SK-MEL-5 (cell line): ENCODE results near the gene HP. TPM values are rescaled to one million over a fixed set of nuclear protein-coding genes. Genes with fewer than 3 reads are reported as not detected.
"Not testable (repeated sequence)": the region's sequence is repeated elsewhere in the genome, so short reads cannot be mapped to it uniquely, and the experiment has no call there.

ENCODE experiments used
- DNase-seq: peaks from one replicate; pipeline ENCODE4 v3.0.0-alpha.2; 2016; ENCODE audit warnings: low read depth, low spot score
- in situ Hi-C: cut with HindIII; loops from 2 replicates; pipeline ENCODE4 v1.10.0; 2016; ENCODE audit warnings: low sequenced_read_pairs, high pct_unique_total_duplicates, low pct_unique_long_range_greater_than_20kb
- total RNA-seq: library from RNA; depleted of rRNA; stranded (reverse); fragments of >200 nt; shearing (Covaris generic); gene quantifications from 2 replicates; pipeline ENCODE4 v1.2.3, GENCODE V29; 2014

The HP gene
- total RNA-seq, 1 experiment from 2014 or later, result not detected

DNA sequence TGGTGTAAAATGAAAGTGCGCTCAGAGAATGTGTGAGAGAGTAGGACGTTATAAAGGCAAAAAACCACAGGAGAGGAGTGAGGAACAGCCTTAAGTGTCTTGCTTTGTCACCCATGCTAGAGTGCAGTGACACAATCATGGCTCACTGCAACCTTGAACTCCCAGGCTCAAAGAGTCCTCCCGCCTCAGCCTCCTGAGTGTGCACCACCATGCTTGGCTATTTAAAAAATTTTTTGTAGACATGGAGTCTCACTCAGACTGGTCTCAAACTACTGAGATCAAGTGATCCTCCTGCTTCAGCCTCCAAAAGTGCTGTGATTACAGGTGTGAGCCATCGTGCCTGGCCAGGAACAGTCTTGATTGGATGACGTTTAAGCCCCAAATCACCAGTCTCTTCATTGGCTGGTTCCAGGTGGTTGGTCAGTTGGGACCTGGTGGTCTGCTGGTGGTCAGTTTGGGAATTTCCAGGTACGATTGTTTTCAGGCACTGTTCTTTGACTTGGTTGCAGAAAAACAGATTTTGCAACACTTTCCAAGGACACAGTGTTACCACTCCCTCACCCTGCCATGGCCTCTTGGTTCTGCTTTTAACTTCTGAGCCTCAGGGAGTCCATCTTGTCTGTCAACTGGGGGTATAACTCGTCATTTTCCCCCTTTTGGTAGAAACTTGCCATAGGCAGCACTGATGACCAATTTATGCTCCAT lies 24.6 kb upstream of the HP start:
- no peak for DNase-seq
- in situ Hi-C loops, result no loop called here

GRCh38 chr16:72033437-72033836 lies 20.9 kb upstream of the HP start:
- DNase-seq, result no peak
- in situ Hi-C loops, result no loop called here

GRCh38 chr16:72036098-72036497 lies 18.2 kb upstream of the HP start:
- peak; percentile 21 for DNase-seq
- in situ Hi-C loops, result no loop called here

DNA sequence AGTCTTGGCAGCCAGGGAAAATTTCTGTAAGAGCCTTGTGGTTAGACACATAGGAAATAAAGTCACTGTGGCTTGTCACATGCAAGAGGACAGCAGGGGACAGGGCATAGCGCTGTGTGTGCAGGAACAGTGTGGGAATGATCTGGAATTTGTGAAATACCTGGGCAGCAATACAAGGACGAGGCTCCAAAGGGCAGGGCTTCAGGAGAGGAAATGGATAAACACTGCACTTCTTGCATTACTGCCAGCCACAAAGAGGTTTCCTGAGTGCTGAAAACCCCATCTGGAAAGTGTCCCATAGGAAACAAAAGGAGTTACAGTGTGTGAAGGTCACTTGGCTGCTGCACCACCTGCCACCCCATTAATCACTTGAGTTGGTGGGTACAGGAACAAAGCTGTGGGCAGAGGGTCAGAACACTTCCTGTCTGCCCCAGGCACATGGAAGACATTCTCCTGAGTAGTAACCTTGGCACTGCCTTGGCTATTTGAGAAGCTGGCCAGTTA lies 12.1 kb upstream of the HP start:
- in situ Hi-C loops, result no loop called here
- peak; percentile 44 for DNase-seq

DNA sequence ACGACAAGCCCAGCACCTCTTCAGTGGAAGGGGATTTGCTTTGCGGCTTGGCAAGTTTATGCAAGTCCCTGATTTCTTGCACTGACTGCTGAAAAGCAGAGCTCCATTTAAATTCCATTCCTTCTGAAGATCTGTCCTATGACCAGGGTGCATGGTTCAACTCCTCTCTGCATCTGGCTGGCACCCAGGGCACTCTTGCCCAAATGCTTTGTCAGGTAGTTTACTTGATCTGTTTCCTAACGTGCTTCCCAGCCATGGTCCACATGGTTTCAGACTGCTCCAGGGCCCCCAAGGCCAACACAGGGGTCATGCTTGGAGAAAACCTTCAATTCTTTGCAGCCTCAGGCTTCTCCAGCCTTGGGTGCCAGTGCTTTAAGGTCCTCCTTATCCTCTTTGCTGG lies 11.2 kb upstream of the HP start:
- no peak for DNase-seq
- in situ Hi-C loops, result no loop called here

DNA sequence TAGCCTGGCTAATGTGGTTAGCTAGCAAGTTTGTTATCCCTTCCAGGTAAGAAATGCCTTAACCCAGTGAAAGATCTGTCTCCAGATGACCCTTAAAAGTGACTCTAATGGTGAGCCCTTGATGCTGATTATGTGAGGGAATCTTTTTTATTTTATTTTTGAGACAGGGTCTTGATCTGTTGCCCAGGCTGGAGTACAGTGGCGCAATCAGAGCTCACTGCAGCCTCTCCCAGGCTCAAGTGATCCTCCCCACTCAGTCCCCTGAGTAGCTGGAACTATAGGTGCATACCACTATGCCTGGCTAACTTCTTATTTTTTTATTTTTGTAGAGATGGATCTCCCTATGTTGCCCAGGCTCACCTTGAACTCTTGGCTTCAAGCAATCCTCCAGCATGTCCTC lies 10.8 kb upstream of the HP start:
- in situ Hi-C loops, result no loop called here
- no peak for DNase-seq

GRCh38 chr16:72044296-72044695 lies 10.0 kb upstream of the HP start:
- in situ Hi-C loops, result no loop called here
- no peak for DNase-seq

GRCh38 chr16:72044825-72045359 lies 9.4 kb upstream of the HP start:
- in situ Hi-C loops, result no loop called here
- DNase-seq, result no peak

DNA sequence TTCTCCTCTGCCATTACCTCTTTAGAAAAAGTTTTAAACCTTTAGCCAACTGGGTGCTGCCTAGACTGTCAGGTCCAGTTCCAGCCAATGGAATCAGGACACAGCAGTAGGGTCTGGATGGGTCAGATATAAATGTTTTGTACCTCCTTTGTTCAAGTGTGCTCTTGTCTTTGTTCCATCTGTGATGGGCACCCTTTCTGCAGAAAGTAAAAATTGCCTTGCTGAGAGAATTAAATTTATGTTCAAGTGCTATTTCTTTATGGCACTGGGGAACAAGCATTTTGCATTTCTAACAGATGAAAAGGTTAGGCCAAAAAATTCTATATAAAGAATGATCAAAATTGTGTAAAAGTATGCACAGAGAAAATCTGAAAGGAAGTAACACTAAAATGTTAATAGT lies 5.2 kb upstream of the HP start:
- in situ Hi-C loops, result no loop called here
- no peak for DNase-seq

DNA sequence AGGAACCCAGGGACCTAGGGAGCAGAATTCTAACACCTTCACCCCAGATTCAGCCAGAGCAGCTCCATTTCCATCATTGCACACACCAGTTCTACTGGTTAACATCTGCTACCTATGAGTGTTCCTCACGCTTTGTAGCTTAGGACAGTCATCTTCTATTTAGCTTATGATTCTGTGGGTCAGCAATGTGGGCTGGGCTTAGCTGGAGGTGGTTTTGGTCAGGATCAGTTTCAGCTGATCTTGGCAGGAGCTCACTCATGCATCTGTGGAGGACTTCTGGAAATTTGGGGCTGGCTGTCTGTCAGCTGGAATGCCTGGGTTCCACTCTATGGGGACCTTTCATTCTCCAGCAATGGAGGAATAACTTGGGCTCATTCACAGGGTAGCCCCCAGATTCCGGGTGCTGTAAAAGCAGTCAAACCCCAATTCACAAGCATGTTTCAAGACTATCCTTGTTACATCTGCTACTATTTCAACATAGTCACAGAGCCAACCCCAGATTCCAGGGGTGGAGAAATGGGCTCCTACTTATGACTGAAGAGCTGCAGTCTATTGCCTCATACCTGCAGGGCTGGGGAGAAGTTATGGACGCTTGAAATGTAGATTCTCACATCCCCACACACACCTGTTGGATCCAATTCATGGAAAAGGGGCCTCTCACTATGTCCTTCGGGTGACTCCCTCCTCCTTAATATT lies 3.4 kb upstream of the HP start:
- no peak for DNase-seq

GRCh38 chr16:72051818-72052217 lies 2.5 kb upstream of the HP start:
- in situ Hi-C loops, result no loop called here
- DNase-seq, result no peak

More for the DNA sequence above, 3.4 kb upstream of the HP start:
- in situ Hi-C loops, result no loop called here

- in situ Hi-C loops, result no loop called here
- no peak for DNase-seq
Observed at GRCh38 chr16:72055911-72056310, 1.6 kb downstream of the HP start.

DNA sequence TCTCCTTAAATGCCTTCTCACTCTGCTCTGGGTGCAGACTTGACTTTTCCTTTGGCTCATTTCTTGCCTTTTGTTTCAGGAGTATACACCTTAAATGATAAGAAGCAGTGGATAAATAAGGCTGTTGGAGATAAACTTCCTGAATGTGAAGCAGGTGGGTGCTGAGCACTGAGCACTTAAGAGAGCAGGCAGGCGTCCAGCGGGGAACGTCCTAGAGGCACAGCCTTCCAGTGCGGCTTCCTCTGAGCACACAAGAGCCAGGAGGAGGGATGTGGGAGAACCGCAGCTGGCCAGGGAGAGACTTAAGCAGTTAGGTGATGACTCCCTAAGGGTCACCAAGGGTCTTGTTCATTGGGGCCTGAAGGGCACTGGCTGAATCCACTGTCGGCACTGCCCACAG lies 3.0 kb downstream of the HP start:
- in situ Hi-C loops, DNase-seq: not testable (repeated sequence)

DNA sequence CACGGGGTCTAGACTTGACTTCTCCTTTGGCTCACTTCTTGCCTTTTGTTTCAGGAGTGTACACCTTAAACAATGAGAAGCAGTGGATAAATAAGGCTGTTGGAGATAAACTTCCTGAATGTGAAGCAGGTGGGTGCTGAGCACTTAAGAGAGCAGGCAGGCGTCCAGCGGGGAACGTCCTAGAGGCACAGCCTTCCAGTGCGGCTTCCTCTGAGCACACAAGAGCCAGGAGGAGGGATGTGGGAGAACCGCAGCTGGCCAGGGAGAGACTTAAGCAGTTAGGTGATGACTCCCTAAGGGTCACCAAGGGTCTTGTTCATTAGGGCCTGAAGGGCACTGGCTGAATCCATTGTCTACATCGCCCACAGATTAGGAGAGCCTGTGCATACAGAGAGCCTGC lies 4.8 kb downstream of the HP start:
- in situ Hi-C loops, DNase-seq: not testable (repeated sequence)

DNA sequence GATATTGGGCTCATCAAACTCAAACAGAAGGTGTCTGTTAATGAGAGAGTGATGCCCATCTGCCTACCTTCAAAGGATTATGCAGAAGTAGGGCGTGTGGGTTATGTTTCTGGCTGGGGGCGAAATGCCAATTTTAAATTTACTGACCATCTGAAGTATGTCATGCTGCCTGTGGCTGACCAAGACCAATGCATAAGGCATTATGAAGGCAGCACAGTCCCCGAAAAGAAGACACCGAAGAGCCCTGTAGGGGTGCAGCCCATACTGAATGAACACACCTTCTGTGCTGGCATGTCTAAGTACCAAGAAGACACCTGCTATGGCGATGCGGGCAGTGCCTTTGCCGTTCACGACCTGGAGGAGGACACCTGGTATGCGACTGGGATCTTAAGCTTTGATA lies 6.1 kb downstream of the HP start:
- in situ Hi-C loops, result no loop called here
- no peak for DNase-seq

- in situ Hi-C loops, result no loop called here
- no peak for DNase-seq
Observed at GRCh38 chr16:72061564-72061963, 7.3 kb downstream of the HP start.

DNA sequence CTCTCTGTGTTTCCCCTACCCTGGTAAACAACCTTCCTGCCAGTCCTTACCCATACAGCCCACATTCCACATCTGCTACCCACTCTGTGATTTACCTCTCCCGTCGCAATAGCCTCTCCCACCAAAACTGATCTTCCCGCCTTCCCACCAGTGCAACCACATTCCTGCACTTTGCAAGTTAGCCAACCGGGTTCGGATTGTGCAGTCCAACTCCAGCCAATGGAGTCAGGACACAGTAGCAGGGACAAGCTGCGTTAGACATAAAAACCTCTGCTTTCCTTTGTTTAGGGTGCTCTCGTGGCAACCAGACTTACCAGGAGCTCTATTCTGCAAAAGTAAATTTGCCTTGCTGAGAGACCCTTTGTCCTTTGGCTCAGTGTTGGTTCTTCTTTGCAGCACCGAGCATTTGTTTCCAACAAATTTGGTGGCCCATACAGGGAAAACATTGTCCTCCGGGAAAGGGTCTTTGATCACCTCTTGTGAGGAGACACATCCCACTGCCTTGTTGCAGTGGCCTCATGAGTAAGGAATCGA lies 10.1 kb downstream of the HP start:
- DNase-seq, result no peak
- in situ Hi-C loops, result no loop called here

DNA sequence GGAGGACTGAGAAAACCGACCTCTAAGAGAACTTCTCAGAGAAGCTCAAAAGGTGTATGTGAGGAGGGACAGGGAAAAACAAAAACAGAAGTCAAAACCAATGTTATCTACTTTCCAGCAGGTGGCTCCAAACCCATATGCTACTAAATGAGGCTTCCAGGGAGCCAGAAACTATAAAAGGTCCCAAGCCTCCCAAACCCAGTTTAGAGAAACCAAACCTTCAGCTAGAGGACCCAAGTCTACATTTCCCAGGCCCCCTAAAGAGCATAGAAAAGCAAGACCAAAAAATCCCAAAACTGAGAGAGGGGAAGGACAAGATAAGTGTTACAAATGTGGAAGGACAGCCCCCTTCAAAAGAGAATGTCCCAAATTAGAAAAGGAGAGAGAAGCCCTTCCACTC lies 12.4 kb downstream of the HP start:
- in situ Hi-C loops, result no loop called here
- peak; percentile 57 for DNase-seq

DNA sequence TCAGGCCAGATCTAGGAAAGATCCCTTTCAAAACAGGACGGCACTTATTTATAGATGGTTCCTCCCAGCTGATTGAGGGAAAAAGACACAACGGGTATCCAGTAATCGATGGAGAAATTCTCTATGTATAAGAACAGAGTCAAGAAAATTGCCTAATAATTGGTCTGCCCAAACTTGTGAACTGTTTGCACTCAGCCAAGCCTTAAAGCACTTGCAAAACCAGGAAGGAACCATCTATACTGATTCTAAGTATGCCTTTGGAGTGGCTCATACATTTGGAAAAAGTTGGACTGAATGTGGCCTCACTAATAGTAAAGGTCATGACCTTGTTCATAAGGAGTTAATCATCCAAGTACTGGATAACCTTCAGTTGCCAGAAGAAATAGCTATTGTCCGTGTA lies 14.6 kb downstream of the HP start:
- in situ Hi-C loops, result no loop called here
- DNase-seq, result no peak
